GM12878 (cell line): ENCODE measurements around the gene CDC42BPB. TPM values are rescaled to one million over a fixed set of nuclear protein-coding genes. Genes with fewer than 3 reads are reported as not detected.

Source experiments
- ATAC-seq: fragments of 200-7000 bp; cut with Tn5 transposase; 3 replicates; pipeline ENCODE4 v1.9.1; 2020; ENCODE audit warnings: mild to moderate bottlenecking, moderate library complexity
- BruUV-seq: library from RNA; stranded (reverse); fragments of 400-500 nt; replicated peaks from 2 replicates; lab custom pipeline; 2021; lab: Mats Ljungman, UMichigan
- CTCF ChIA-PET: fragments of 300-600 bp; sonication (Branson Sonifier 250); formaldehyde crosslinking; extraction: SDS; loops from one replicate; lab custom pipeline; 2021; ENCODE audit warnings: inconsistent platforms; lab: Yijun Ruan, JAX
- POLR2A ChIA-PET: fragments of 350-600 bp; formaldehyde crosslinking; extraction: SDS; loops from one replicate; lab custom pipeline; 2021; ENCODE audit warnings: inconsistent platforms; lab: Charles Lee
- RAD21 ChIA-PET: fragments of 300-600 bp; sonication (Branson Sonifier 250); formaldehyde crosslinking; loops from one replicate; lab custom pipeline; 2023; ENCODE audit warnings: antibody characterized with exemption; ENCODE audit not compliant: unreplicated experiment; lab: Charles Lee
- SMC1A ChIA-PET: fragments of 300-600 bp; sonication (Branson Sonifier 250); formaldehyde crosslinking; loops from one replicate; lab custom pipeline; 2023; ENCODE audit not compliant: unreplicated experiment, uncharacterized antibody; lab: Charles Lee
- DNase-seq: peaks from one replicate; pipeline ENCODE4 v3.0.0-alpha.2; 2011; ENCODE audit warnings: low read depth, low spot score
- FAIRE-seq: peaks from 3 replicates; lab custom pipeline; 2011; peaks lifted over from hg19 to GRCh38; lab: Jason Lieb, UNC
- H2AFZ ChIP-seq: 2 replicates; pipeline ENCODE4 v1.6.0; 2011; ENCODE audit warnings: low read depth, low read length, control low read depth; ENCODE audit not compliant: control insufficient read depth
- H3K27ac ChIP-seq: 2 replicates; pipeline ENCODE4 v1.5.1; 2011; ENCODE audit warnings: control low read depth; ENCODE audit not compliant: control insufficient read depth, insufficient read depth
- H3K27me3 ChIP-seq, 2 experiments: replicated peaks in 1 of 2; 2 replicates each; pipeline versions ENCODE4 v1.6.0 to v1.6.1; 2011; ENCODE audit warnings: low read length in 1 of 2; ENCODE audit not compliant: control insufficient read depth in 2 of 2, insufficient read depth in 2 of 2
- H3K36me3 ChIP-seq, 2 experiments: 2 replicates each; pipeline ENCODE4 v1.5.1; 2011; ENCODE audit warnings: low read length in 1 of 2; ENCODE audit not compliant: control insufficient read depth in 2 of 2, insufficient read depth in 2 of 2
- H3K4me1 ChIP-seq: 2 replicates; pipeline ENCODE4 v1.6.1; 2011; ENCODE audit warnings: mild to moderate bottlenecking, low read length, moderate library complexity, mixed read lengths; ENCODE audit not compliant: control insufficient read depth, insufficient read depth
- H3K4me2 ChIP-seq: 2 replicates; pipeline ENCODE4 v1.6.0; 2011; ENCODE audit warnings: control low read depth; ENCODE audit not compliant: control insufficient read depth, insufficient read depth
- H3K4me3 ChIP-seq: fragments of 200-600 bp; sonication (generic); 2 replicates; pipeline ENCODE4 v1.5.1; 2016
- H3K79me2 ChIP-seq: 2 replicates; pipeline ENCODE4 v1.6.0; 2011; ENCODE audit warnings: low read length; ENCODE audit not compliant: control insufficient read depth, insufficient read depth
- H3K9ac ChIP-seq: 2 replicates; pipeline ENCODE4 v1.8.0; 2011; ENCODE audit warnings: low read length, control low read depth, mixed read lengths; ENCODE audit not compliant: control insufficient read depth, insufficient read depth
- H3K9me3 ChIP-seq: replicated peaks from 3 replicates; pipeline ENCODE4 v1.5.1; 2011; ENCODE audit warnings: mild to moderate bottlenecking, low read length; ENCODE audit not compliant: control insufficient read depth, insufficient read depth
- H4K20me1 ChIP-seq: 2 replicates; pipeline ENCODE4 v1.6.0; 2011; ENCODE audit not compliant: control insufficient read depth, insufficient read depth
- BCL11A ChIP-seq: IDR thresholded peaks from 2 replicates; pipeline ENCODE4 v1.6.1; 2011; ENCODE audit warnings: low read depth, low read length
- CBX3 ChIP-seq: fragments of 200-600 bp; sonication (generic); IDR thresholded peaks from 2 replicates; pipeline ENCODE4 v1.6.1; 2016; ENCODE audit warnings: low read depth, borderline replicate concordance
- DPF2 ChIP-seq: fragments of 450-650 bp; IDR thresholded peaks from 2 replicates; pipeline ENCODE4 v1.6.1; 2017; ENCODE audit warnings: mild to moderate bottlenecking
- E2F8 ChIP-seq: fragments of 450-650 bp; IDR thresholded peaks from 2 replicates; pipeline ENCODE4 v1.6.1; 2018; ENCODE audit warnings: mild to moderate bottlenecking, low read depth, moderate library complexity; ENCODE audit not compliant: partially characterized antibody
- ETV6 ChIP-seq, 2 experiments: fragments of 450-650 bp in 1 of 2; IDR thresholded peaks in 1 of 2; conservative IDR thresholded peaks in 1 of 2; 2 replicates each; pipeline ENCODE4 v1.6.1; 2014; ENCODE audit warnings: antibody characterized with exemption in 1 of 2, borderline replicate concordance in 1 of 2, low read depth in 1 of 2, mild to moderate bottlenecking in 1 of 2, moderate library complexity in 1 of 2
- KAT2A ChIP-seq: conservative IDR thresholded peaks from 2 replicates; pipeline ENCODE4 v1.6.1; 2011; ENCODE audit warnings: low read depth, low read length; ENCODE audit not compliant: control insufficient read depth
- POLR2A ChIP-seq: IDR thresholded peaks from 2 replicates; pipeline ENCODE4 v1.6.1; 2011; ENCODE audit warnings: low read depth, mild to moderate bottlenecking, low read length
- RB1 ChIP-seq: fragments of 450-650 bp; formaldehyde crosslinking; IDR thresholded peaks from 2 replicates; pipeline ENCODE4 v1.6.1; 2017; ENCODE audit warnings: mild to moderate bottlenecking, borderline replicate concordance
- SMAD1 ChIP-seq: fragments of 450-650 bp; IDR thresholded peaks from 2 replicates; pipeline ENCODE4 v1.6.1; 2018; ENCODE audit warnings: mild to moderate bottlenecking, low read depth; ENCODE audit not compliant: partially characterized antibody
- SMARCA5 ChIP-seq: fragments of 450-650 bp; IDR thresholded peaks from 2 replicates; pipeline ENCODE4 v1.6.1; 2017; ENCODE audit warnings: mild to moderate bottlenecking
- TCF3 ChIP-seq: IDR thresholded peaks from 2 replicates; pipeline ENCODE4 v1.6.1; 2012; ENCODE audit warnings: low read depth, mild to moderate bottlenecking, low read length, borderline replicate concordance; ENCODE audit not compliant: insufficient read depth
- WGBS: methylation state at CpG from one replicate; pipeline ENCODE4 v1.1.6; 2016; ENCODE audit warnings: low lambda C conversion rate; ENCODE audit not compliant: insufficient replicate concordance, insufficient coverage; ENCODE audit errors: missing lambda C conversion rate; 5-methylcytosine and 5-hydroxymethylcytosine counted together
- in situ Hi-C: fragments of 300-500 bp; cut with MboI; formaldehyde crosslinking; loops from 9 replicates; pipeline ENCODE4 v1.14.3; 2018; ENCODE audit warnings: mixed read lengths
- intact Hi-C: fragments of 100-400 bp; cut with micrococcal nuclease; formaldehyde crosslinking; loops from one replicate; pipeline ENCODE4 v1.14.2; 2022; ENCODE audit not compliant: unreplicated experiment
- polyA plus RNA-seq, 11 experiments: library from polyadenylated mRNA; depleted of rRNA in 4 of 11; unstranded in 6 of 11; stranded (reverse) in 5 of 11; fragments of >200 nt; fragmentation: Nextera tagmentation in 4 of 11; fragmentation: Illumina TruSeq in 1 of 11; extraction: Ambion mirVana in 4 of 11; extraction: Trizol in 1 of 11; gene quantifications; 1 replicate in 1 of 11; 2 replicates in 10 of 11; pipeline versions ENCODE4 v1.2.1 to v1.2.3, GENCODE V29; 2011 to 2016; ENCODE audit warnings: inconsistent platforms in 2 of 11, missing spikeins in 2 of 11, low read depth in 1 of 11
- total RNA-seq, 4 experiments: library from RNA; depleted of rRNA in 3 of 4; stranded (reverse); fragments of >200 nt in 3 of 4; fragmentation: Illumina TruSeq in 1 of 4; extraction: Trizol in 1 of 4; gene quantifications; 2 replicates each; pipeline versions ENCODE4 v1.2.1 to v1.2.3, GENCODE V29; 2013 to 2021
- TF ChIP-seq, protein P1 (sequence below): fragments of 450-650 bp; conservative IDR thresholded peaks from 2 replicates; pipeline ENCODE4 v1.6.1; 2017; ENCODE audit warnings: mild to moderate bottlenecking, moderate library complexity
- TF ChIP-seq, protein P2 (sequence below): fragments of 450-650 bp; IDR thresholded peaks from 2 replicates; pipeline ENCODE4 v1.6.1; 2014; ENCODE audit warnings: mild to moderate bottlenecking

The CDC42BPB gene
- total and polyA plus RNA-seq, 10 of the 15 experiments (the other 5 are each of a cell fraction or from before 2014, with no cell fraction given) = 0.42 to 22.1 (median 13.3) TPM

GRCh38 chr14:103021684-103022001 is 35.7 kb downstream of the CDC42BPB start (continued):
- TF ChIP-seq SMAD1 = no peak
- no peak for TF ChIP-seq CBX3
- TF ChIP-seq RB1 = no peak
- TF ChIP-seq, protein P1, sequence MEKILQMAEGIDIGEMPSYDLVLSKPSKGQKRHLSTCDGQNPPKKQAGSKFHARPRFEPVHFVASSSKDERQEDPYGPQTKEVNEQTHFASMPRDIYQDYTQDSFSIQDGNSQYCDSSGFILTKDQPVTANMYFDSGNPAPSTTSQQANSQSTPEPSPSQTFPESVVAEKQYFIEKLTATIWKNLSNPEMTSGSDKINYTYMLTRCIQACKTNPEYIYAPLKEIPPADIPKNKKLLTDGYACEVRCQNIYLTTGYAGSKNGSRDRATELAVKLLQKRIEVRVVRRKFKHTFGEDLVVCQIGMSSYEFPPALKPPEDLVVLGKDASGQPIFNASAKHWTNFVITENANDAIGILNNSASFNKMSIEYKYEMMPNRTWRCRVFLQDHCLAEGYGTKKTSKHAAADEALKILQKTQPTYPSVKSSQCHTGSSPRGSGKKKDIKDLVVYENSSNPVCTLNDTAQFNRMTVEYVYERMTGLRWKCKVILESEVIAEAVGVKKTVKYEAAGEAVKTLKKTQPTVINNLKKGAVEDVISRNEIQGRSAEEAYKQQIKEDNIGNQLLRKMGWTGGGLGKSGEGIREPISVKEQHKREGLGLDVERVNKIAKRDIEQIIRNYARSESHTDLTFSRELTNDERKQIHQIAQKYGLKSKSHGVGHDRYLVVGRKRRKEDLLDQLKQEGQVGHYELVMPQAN = no peak

DNA sequence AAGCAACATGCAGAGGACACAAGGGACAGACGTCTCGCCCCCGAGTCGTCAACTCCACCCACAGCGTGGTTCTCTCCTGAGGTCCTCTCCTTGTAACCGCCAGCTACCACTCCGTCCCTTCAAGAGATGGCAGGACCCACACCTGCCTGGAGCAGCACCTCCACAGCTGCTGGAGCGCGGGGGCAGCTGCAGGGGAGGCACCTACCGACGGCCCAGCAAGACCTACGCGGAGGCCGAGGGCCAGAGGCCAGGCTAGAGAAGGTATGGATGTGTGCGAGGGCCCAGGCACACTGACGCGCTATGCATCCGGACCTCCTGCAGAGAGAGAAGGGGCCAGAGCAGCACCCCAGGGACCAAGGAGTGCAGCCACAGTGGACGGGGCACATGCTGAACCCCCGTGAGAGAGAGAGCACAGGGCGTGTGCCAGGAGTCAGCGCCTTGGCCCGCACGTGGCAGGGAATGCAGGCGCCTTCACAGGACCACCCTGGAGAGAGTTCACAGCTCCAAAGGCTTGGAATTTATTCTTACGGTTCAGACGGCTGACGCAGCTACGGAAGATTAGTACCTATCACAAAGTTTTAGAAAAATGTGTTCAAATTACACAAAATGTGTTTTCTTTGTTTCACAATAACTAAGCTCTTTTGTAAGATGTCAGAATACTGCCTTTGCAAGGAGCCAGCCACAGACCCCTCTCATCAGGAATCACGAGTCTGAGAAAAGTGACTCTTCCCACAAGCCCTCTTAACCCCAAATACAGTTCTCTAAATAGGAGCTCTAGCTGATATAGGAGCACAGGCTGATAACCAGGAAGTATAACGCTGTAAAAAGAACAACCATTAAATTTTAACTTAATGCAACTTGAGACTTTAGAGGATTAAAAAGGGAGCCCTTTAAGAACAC is 36.8 kb downstream of the CDC42BPB start:
- RAD21 ChIA-PET = no interaction called here
- H3K4me3 ChIP-seq = no peak overlapping the region
- intact Hi-C loops = no loop called here
- no peaks in the 10 kb centered on the region for H3K9me3 ChIP-seq
- DNase-seq (no peak), ATAC-seq (no peak), FAIRE-seq (no peak)
- no TSS peak for BruUV-seq
- no peak overlapping the region for H2AFZ ChIP-seq
- no peaks in the 10 kb centered on the region; a peak in 2 of 4 replicates for H3K36me3 ChIP-seq
- POLR2A ChIA-PET = interaction anchor here (0.5 kb wide), 1 partner anchor 872 kb away, joined by 3 read pairs; no protein-coding TSS in a partner anchor
- WGBS = 84% methylated on average over 31 of the region's 31 CpGs
- H3K9ac ChIP-seq = no peak overlapping the region
- SMC1A ChIA-PET = interaction anchor here (0.6 kb wide), 1 partner anchor 139 kb away, joined by 3 read pairs; no protein-coding TSS in a partner anchor
- H3K27me3 ChIP-seq = no peaks in the 10 kb centered on the region
- CTCF ChIA-PET = interaction anchor here (1.0 kb wide), 1 partner anchor 11 kb away, joined by 3 read pairs; no protein-coding TSS in a partner anchor
- in situ Hi-C loops = no loop called here
- no peaks in the 10 kb centered on the region for H4K20me1 ChIP-seq
- no peaks in the 10 kb centered on the region; the same call in 1 of the 2 replicates for H3K4me1 ChIP-seq
- peaks cover 5% of the 10 kb centered on the region for H3K79me2 ChIP-seq
- H3K4me2 ChIP-seq = no peak overlapping the region
- H3K27ac ChIP-seq = no peak overlapping the region
- TF ChIP-seq DPF2 (no peak), E2F8 (no peak), POLR2A (no peak), SMARCA5 (no peak), ETV6 (conservative IDR thresholded peaks at IDR 0.05 in 1 of 2, IDR thresholded peaks at IDR 0.05 in 1 of 2; ENCODE audit: borderline replicate concordance in 1 of 2, low read depth in 1 of 2) (no peak), TCF3 (no peak), KAT2A (no peak), BCL11A (no peak)
- TF ChIP-seq, protein P2, sequence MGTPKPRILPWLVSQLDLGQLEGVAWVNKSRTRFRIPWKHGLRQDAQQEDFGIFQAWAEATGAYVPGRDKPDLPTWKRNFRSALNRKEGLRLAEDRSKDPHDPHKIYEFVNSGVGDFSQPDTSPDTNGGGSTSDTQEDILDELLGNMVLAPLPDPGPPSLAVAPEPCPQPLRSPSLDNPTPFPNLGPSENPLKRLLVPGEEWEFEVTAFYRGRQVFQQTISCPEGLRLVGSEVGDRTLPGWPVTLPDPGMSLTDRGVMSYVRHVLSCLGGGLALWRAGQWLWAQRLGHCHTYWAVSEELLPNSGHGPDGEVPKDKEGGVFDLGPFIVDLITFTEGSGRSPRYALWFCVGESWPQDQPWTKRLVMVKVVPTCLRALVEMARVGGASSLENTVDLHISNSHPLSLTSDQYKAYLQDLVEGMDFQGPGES = no peak
